ENCODE results near the gene NR3C2.

Gene NR3C2

GRCh38 chr4:148222991-148223660, 219.1 kb downstream of the NR3C2 start:
- peaks cover 2% of the 10 kb centered on the region for H3K4me1 ChIP-seq (ENCODE audit: control insufficient read depth, insufficient read depth, low read length, poor library complexity, severe bottlenecking)
- no peak overlapping the region for H3K4me3 ChIP-seq (ENCODE audit: insufficient read depth, low read depth, low read length, poor library complexity, severe bottlenecking)
- H3K27ac ChIP-seq (ENCODE audit: insufficient read depth, low read length, poor library complexity, severe bottlenecking) = no peak overlapping the region
- H3K27me3 ChIP-seq (replicated peaks; ENCODE audit: control insufficient read depth, insufficient read depth, low read length, poor library complexity, severe bottlenecking) = no peaks in the 10 kb centered on the region
- H3K36me3 ChIP-seq (ENCODE audit: control insufficient read depth, insufficient read depth, low read length) = no peaks in the 10 kb centered on the region
- H3K9me3 ChIP-seq (ENCODE audit: control insufficient read depth, low read length) = no peaks in the 10 kb centered on the region
- no peak for DNase-seq

- Histone ChIP-seq H3K27me3 (replicated peaks; ENCODE audit: control insufficient read depth, insufficient read depth, low read length, poor library complexity, severe bottlenecking) (no peaks in the 10 kb centered on the region), H3K9me3 (ENCODE audit: control insufficient read depth, low read length) (no peaks in the 10 kb centered on the region), H3K27ac (ENCODE audit: insufficient read depth, low read length, poor library complexity, severe bottlenecking) (peak overlapping the region; percentile 30), H3K4me1 (ENCODE audit: control insufficient read depth, insufficient read depth, low read length, poor library complexity, severe bottlenecking) (peaks cover 11% of the 10 kb centered on the region), H3K36me3 (ENCODE audit: control insufficient read depth, insufficient read depth, low read length) (no peaks in the 10 kb centered on the region), H3K4me3 (ENCODE audit: insufficient read depth, low read depth, low read length, poor library complexity, severe bottlenecking) (peak overlapping the region; percentile 41)
- peak in 1 of 3 donors; percentile 9 for DNase-seq
These were observed 225.1 kb downstream of the NR3C2 start for GRCh38 chr4:148216866-148217814.

- Histone ChIP-seq H3K4me1 (ENCODE audit: control insufficient read depth, insufficient read depth, low read length, poor library complexity, severe bottlenecking) (peaks cover 11% of the 10 kb centered on the region), H3K9me3 (ENCODE audit: control insufficient read depth, low read length) (no peaks in the 10 kb centered on the region), H3K4me3 (ENCODE audit: insufficient read depth, low read depth, low read length, poor library complexity, severe bottlenecking) (peak overlapping the region; percentile 41), H3K27ac (ENCODE audit: insufficient read depth, low read length, poor library complexity, severe bottlenecking) (peak overlapping the region; percentile 30), H3K36me3 (ENCODE audit: control insufficient read depth, insufficient read depth, low read length) (no peaks in the 10 kb centered on the region), H3K27me3 (replicated peaks; ENCODE audit: control insufficient read depth, insufficient read depth, low read length, poor library complexity, severe bottlenecking) (no peaks in the 10 kb centered on the region)
- no peak for DNase-seq
These were observed 225.9 kb downstream of the NR3C2 start for GRCh38 chr4:148216321-148216720.

- Histone ChIP-seq H3K27me3 (replicated peaks; ENCODE audit: control insufficient read depth, insufficient read depth, low read length, poor library complexity, severe bottlenecking) (no peaks in the 10 kb centered on the region), H3K27ac (ENCODE audit: insufficient read depth, low read length, poor library complexity, severe bottlenecking) (no peak overlapping the region), H3K4me1 (ENCODE audit: control insufficient read depth, insufficient read depth, low read length, poor library complexity, severe bottlenecking) (peaks cover 11% of the 10 kb centered on the region), H3K36me3 (ENCODE audit: control insufficient read depth, insufficient read depth, low read length) (no peaks in the 10 kb centered on the region), H3K9me3 (ENCODE audit: control insufficient read depth, low read length) (no peaks in the 10 kb centered on the region), H3K4me3 (ENCODE audit: insufficient read depth, low read depth, low read length, poor library complexity, severe bottlenecking) (no peak overlapping the region)
- no peak for DNase-seq
These were observed 227.0 kb downstream of the NR3C2 start for GRCh38 chr4:148215202-148215601.

GRCh38 chr4:148214529-148215166, 227.6 kb downstream of the NR3C2 start:
- peaks cover 11% of the 10 kb centered on the region for H3K4me1 ChIP-seq (ENCODE audit: control insufficient read depth, insufficient read depth, low read length, poor library complexity, severe bottlenecking)
- H3K9me3 ChIP-seq (ENCODE audit: control insufficient read depth, low read length) = no peaks in the 10 kb centered on the region
- DNase-seq = no peak

GRCh38 chr4:148211533-148211932, 230.7 kb downstream of the NR3C2 start:
- Histone ChIP-seq H3K4me1 (ENCODE audit: control insufficient read depth, insufficient read depth, low read length, poor library complexity, severe bottlenecking) (peaks cover 3% of the 10 kb centered on the region), H3K27me3 (replicated peaks; ENCODE audit: control insufficient read depth, insufficient read depth, low read length, poor library complexity, severe bottlenecking) (no peaks in the 10 kb centered on the region), H3K9me3 (ENCODE audit: control insufficient read depth, low read length) (no peaks in the 10 kb centered on the region), H3K4me3 (ENCODE audit: insufficient read depth, low read depth, low read length, poor library complexity, severe bottlenecking) (no peak overlapping the region), H3K27ac (ENCODE audit: insufficient read depth, low read length, poor library complexity, severe bottlenecking) (no peak overlapping the region), H3K36me3 (ENCODE audit: control insufficient read depth, insufficient read depth, low read length) (no peaks in the 10 kb centered on the region)
- no peak for DNase-seq

More at GRCh38 chr4:148214529-148215166, 227.6 kb downstream of the NR3C2 start:
- Histone ChIP-seq H3K4me3 (ENCODE audit: insufficient read depth, low read depth, low read length, poor library complexity, severe bottlenecking) (no peak overlapping the region), H3K27ac (ENCODE audit: insufficient read depth, low read length, poor library complexity, severe bottlenecking) (no peak overlapping the region), H3K36me3 (ENCODE audit: control insufficient read depth, insufficient read depth, low read length) (no peaks in the 10 kb centered on the region), H3K27me3 (replicated peaks; ENCODE audit: control insufficient read depth, insufficient read depth, low read length, poor library complexity, severe bottlenecking) (no peaks in the 10 kb centered on the region)

GRCh38 chr4:148210661-148211060, 231.6 kb downstream of the NR3C2 start:
- Histone ChIP-seq H3K4me1 (ENCODE audit: control insufficient read depth, insufficient read depth, low read length, poor library complexity, severe bottlenecking) (no peaks in the 10 kb centered on the region), H3K36me3 (ENCODE audit: control insufficient read depth, insufficient read depth, low read length) (no peaks in the 10 kb centered on the region), H3K27me3 (replicated peaks; ENCODE audit: control insufficient read depth, insufficient read depth, low read length, poor library complexity, severe bottlenecking) (no peaks in the 10 kb centered on the region), H3K9me3 (ENCODE audit: control insufficient read depth, low read length) (no peaks in the 10 kb centered on the region), H3K27ac (ENCODE audit: insufficient read depth, low read length, poor library complexity, severe bottlenecking) (no peak overlapping the region), H3K4me3 (ENCODE audit: insufficient read depth, low read depth, low read length, poor library complexity, severe bottlenecking) (no peak overlapping the region)
- no peak for DNase-seq

GRCh38 chr4:148207068-148207467, 235.1 kb downstream of the NR3C2 start:
- H3K9me3 ChIP-seq (ENCODE audit: control insufficient read depth, low read length) = no peaks in the 10 kb centered on the region
- no peak overlapping the region for H3K27ac ChIP-seq (ENCODE audit: insufficient read depth, low read length, poor library complexity, severe bottlenecking)
- no peaks in the 10 kb centered on the region for H3K4me1 ChIP-seq (ENCODE audit: control insufficient read depth, insufficient read depth, low read length, poor library complexity, severe bottlenecking)
- no peak for DNase-seq
- H3K27me3 ChIP-seq (replicated peaks; ENCODE audit: control insufficient read depth, insufficient read depth, low read length, poor library complexity, severe bottlenecking) = no peaks in the 10 kb centered on the region
- H3K36me3 ChIP-seq (ENCODE audit: control insufficient read depth, insufficient read depth, low read length) = no peaks in the 10 kb centered on the region
- H3K4me3 ChIP-seq (ENCODE audit: insufficient read depth, low read depth, low read length, poor library complexity, severe bottlenecking) = no peak overlapping the region

- H3K27ac ChIP-seq (ENCODE audit: insufficient read depth, low read length, poor library complexity, severe bottlenecking) = no peak overlapping the region
- no peaks in the 10 kb centered on the region for H3K27me3 ChIP-seq (replicated peaks; ENCODE audit: control insufficient read depth, insufficient read depth, low read length, poor library complexity, severe bottlenecking)
- no peak overlapping the region for H3K4me3 ChIP-seq (ENCODE audit: insufficient read depth, low read depth, low read length, poor library complexity, severe bottlenecking)
- H3K9me3 ChIP-seq (ENCODE audit: control insufficient read depth, low read length) = no peaks in the 10 kb centered on the region
- H3K36me3 ChIP-seq (ENCODE audit: control insufficient read depth, insufficient read depth, low read length) = no peaks in the 10 kb centered on the region
- no peak for DNase-seq
- no peaks in the 10 kb centered on the region for H3K4me1 ChIP-seq (ENCODE audit: control insufficient read depth, insufficient read depth, low read length, poor library complexity, severe bottlenecking)
These were observed 236.7 kb downstream of the NR3C2 start for GRCh38 chr4:148205476-148205875.

All from effector memory CD4-positive, alpha-beta T cell (primary cell).